Measurements from ENCODE around the gene MRPL50. TPM values are rescaled to one million over a fixed set of nuclear protein-coding genes. Genes with fewer than 3 reads are reported as not detected.
A peak's percentile ranks its signal among the peaks of the same experiment; 100 is the strongest.

The MRPL50 gene
- total RNA-seq: 12.1 TPM

GRCh38 chr9:101398068-101398929 is at the start of gene MRPL50, which contains the start of gene ZNF189:
Gene MRPL50, minus strand, starts transcription at chr9:101398618. Its CDS starts 26 bp downstream, at chr9:101398592.
Gene ZNF189, plus strand, starts transcription at chr9:101398851. Its CDS starts 306 bp downstream, at chr9:101399157.
- DNase-seq (ENCODE audit: low spot score): peak; percentile 99

- DNase-seq (ENCODE audit: low spot score): no peak
Measured at GRCh38 chr9:101446732-101447131, 48.3 kb upstream of the MRPL50 start.

GRCh38 chr9:101445353-101446029 is 47.1 kb upstream of the MRPL50 start:
- DNase-seq (ENCODE audit: low spot score): no peak

- peak; percentile 92 for DNase-seq (ENCODE audit: low spot score)
Measured at GRCh38 chr9:101443364-101443771, 45.0 kb upstream of the MRPL50 start.

- DNase-seq (ENCODE audit: low spot score): no peak
Measured at GRCh38 chr9:101442736-101443135, 44.3 kb upstream of the MRPL50 start.

- DNase-seq (ENCODE audit: low spot score): peak; percentile 34
Measured at GRCh38 chr9:101442318-101442717, 43.9 kb upstream of the MRPL50 start.

- no peak for DNase-seq (ENCODE audit: low spot score)
Measured at GRCh38 chr9:101440714-101441230, 42.4 kb upstream of the MRPL50 start.

GRCh38 chr9:101438523-101438922 is 40.1 kb upstream of the MRPL50 start:
- DNase-seq (ENCODE audit: low spot score): no peak

- peak; percentile 77 for DNase-seq (ENCODE audit: low spot score)
Measured at GRCh38 chr9:101437806-101438232, 39.4 kb upstream of the MRPL50 start.

- DNase-seq (ENCODE audit: low spot score): no peak
Measured at GRCh38 chr9:101435601-101436079, 37.2 kb upstream of the MRPL50 start, which contains the start of gene ALDOB. Gene ALDOB, minus strand, starts transcription at chr9:101435774. Its CDS starts 4,887 bp downstream, at chr9:101430887.

GRCh38 chr9:101434998-101435397 is 36.6 kb upstream of the MRPL50 start:
- DNase-seq (ENCODE audit: low spot score): no peak

GRCh38 chr9:101433229-101433628 is 34.8 kb upstream of the MRPL50 start:
- peak; percentile 72 for DNase-seq (ENCODE audit: low spot score)

- DNase-seq (ENCODE audit: low spot score): no peak
Measured at GRCh38 chr9:101432740-101433139, 34.3 kb upstream of the MRPL50 start.

GRCh38 chr9:101432171-101432570 is 33.8 kb upstream of the MRPL50 start:
- no peak for DNase-seq (ENCODE audit: low spot score)

- no peak for DNase-seq (ENCODE audit: low spot score)
Measured at GRCh38 chr9:101429736-101430135, 31.3 kb upstream of the MRPL50 start.

- DNase-seq (ENCODE audit: low spot score): no peak
Measured at GRCh38 chr9:101428909-101429308, 30.5 kb upstream of the MRPL50 start.

- DNase-seq (ENCODE audit: low spot score): no peak
Measured at GRCh38 chr9:101427957-101428655, 29.7 kb upstream of the MRPL50 start.

GRCh38 chr9:101427358-101427757 is 28.9 kb upstream of the MRPL50 start:
- DNase-seq (ENCODE audit: low spot score): no peak

- peak; percentile 86 for DNase-seq (ENCODE audit: low spot score)
Measured at GRCh38 chr9:101421653-101422065, 23.2 kb upstream of the MRPL50 start.

- no peak for DNase-seq (ENCODE audit: low spot score)
Measured at GRCh38 chr9:101419863-101420262, 21.4 kb upstream of the MRPL50 start.

Measured in mucosa of gallbladder (tissue), 1 donor.